Adrenal gland (tissue), 5 donors: ENCODE data around the gene CCDC201.

Source experiments
- POLR2A ChIP-seq, 2 donors: fragments of 450-650 bp; IDR thresholded peaks; one replicate each; pipeline ENCODE4 v1.6.1; 2017; ENCODE audit warnings: antibody characterized with exemption in 2 of 2, mild to moderate bottlenecking in 2 of 2, moderate library complexity in 1 of 2
- TF ChIP-seq, protein P1 (sequence below), 6 experiments: fragments of 450-650 bp in 4 of 6; fragments of 200-600 bp in 2 of 6; sonication (generic) in 1 of 6; IDR thresholded peaks; 1 replicate in 5 of 6; 2 replicates in 1 of 6; pipeline versions ENCODE4 v1.5.1 to v1.8.0; 2016 to 2021; ENCODE audit warnings: antibody characterized with exemption in 6 of 6, mild to moderate bottlenecking in 2 of 6, moderate library complexity in 1 of 6
- donor health status: DM: no; HTN: no; CAD: no.

- TF ChIP-seq, protein P1, sequence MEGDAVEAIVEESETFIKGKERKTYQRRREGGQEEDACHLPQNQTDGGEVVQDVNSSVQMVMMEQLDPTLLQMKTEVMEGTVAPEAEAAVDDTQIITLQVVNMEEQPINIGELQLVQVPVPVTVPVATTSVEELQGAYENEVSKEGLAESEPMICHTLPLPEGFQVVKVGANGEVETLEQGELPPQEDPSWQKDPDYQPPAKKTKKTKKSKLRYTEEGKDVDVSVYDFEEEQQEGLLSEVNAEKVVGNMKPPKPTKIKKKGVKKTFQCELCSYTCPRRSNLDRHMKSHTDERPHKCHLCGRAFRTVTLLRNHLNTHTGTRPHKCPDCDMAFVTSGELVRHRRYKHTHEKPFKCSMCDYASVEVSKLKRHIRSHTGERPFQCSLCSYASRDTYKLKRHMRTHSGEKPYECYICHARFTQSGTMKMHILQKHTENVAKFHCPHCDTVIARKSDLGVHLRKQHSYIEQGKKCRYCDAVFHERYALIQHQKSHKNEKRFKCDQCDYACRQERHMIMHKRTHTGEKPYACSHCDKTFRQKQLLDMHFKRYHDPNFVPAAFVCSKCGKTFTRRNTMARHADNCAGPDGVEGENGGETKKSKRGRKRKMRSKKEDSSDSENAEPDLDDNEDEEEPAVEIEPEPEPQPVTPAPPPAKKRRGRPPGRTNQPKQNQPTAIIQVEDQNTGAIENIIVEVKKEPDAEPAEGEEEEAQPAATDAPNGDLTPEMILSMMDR (IDR thresholded peaks at IDR 0.05): no peak
- TF ChIP-seq POLR2A (IDR thresholded peaks at IDR 0.05): no peak
Observed at GRCh38 chr7:45901566-45901965, 28.7 kb upstream of the CCDC201 start.
